GM21529 (cell line): Measurements from ENCODE around the gene TRIM17.

Experiments used
- ATAC-seq: cut with Tn5 transposase; IDR thresholded peaks from one replicate; pipeline ENCODE4 v1.9.1; 2021; ENCODE audit not compliant: unreplicated experiment

TRIM17 gene

GRCh38 chr1:228404107-228404720 lies 12.4 kb downstream of the TRIM17 start:
- ATAC-seq: no peak

GRCh38 chr1:228403231-228403631 lies 13.4 kb downstream of the TRIM17 start:
- ATAC-seq: no peak

GRCh38 chr1:228402641-228403025 lies 14.0 kb downstream of the TRIM17 start:
- ATAC-seq: no peak

- ATAC-seq: no peak
These were observed 14.7 kb downstream of the TRIM17 start for GRCh38 chr1:228401782-228402640.

- ATAC-seq: no peak
These were observed 15.8 kb downstream of the TRIM17 start for GRCh38 chr1:228400692-228401454.

GRCh38 chr1:228400237-228400651 lies 16.4 kb downstream of the TRIM17 start:
- ATAC-seq: no peak

- no peak for ATAC-seq
These were observed 17.0 kb downstream of the TRIM17 start for GRCh38 chr1:228399531-228400236.

- ATAC-seq: no peak
These were observed 17.8 kb downstream of the TRIM17 start for GRCh38 chr1:228398741-228399461.

- ATAC-seq: no peak
These were observed 18.7 kb downstream of the TRIM17 start for GRCh38 chr1:228397966-228398365.

- ATAC-seq: no peak
These were observed 19.6 kb downstream of the TRIM17 start for GRCh38 chr1:228396770-228397662.

- ATAC-seq: no peak
These were observed 21.9 kb downstream of the TRIM17 start for GRCh38 chr1:228394571-228395394.

- no peak for ATAC-seq
These were observed 22.7 kb downstream of the TRIM17 start for GRCh38 chr1:228393811-228394570.

GRCh38 chr1:228393268-228393701 lies 23.4 kb downstream of the TRIM17 start:
- no peak for ATAC-seq

GRCh38 chr1:228392111-228392936 lies 24.3 kb downstream of the TRIM17 start:
- ATAC-seq: no peak

- ATAC-seq: no peak
These were observed 25.1 kb downstream of the TRIM17 start for GRCh38 chr1:228391411-228392020.

- ATAC-seq: no peak
These were observed 26.0 kb downstream of the TRIM17 start for GRCh38 chr1:228390649-228391048.
